ENCODE data around the gene LRIG1.

The LRIG1 gene

GRCh38 chr3:66527246-66527645 lies 26.4 kb upstream of the LRIG1 start:
- Histone ChIP-seq H3K27ac (no peak overlapping the region), H3K4me3 (ENCODE audit: low read depth, low read length) (no peak overlapping the region), H3K36me3 (replicated peaks) (no peaks in the 10 kb centered on the region), H3K27me3 (replicated peaks) (no peaks in the 10 kb centered on the region)
- TF ChIP-seq, protein P1, sequence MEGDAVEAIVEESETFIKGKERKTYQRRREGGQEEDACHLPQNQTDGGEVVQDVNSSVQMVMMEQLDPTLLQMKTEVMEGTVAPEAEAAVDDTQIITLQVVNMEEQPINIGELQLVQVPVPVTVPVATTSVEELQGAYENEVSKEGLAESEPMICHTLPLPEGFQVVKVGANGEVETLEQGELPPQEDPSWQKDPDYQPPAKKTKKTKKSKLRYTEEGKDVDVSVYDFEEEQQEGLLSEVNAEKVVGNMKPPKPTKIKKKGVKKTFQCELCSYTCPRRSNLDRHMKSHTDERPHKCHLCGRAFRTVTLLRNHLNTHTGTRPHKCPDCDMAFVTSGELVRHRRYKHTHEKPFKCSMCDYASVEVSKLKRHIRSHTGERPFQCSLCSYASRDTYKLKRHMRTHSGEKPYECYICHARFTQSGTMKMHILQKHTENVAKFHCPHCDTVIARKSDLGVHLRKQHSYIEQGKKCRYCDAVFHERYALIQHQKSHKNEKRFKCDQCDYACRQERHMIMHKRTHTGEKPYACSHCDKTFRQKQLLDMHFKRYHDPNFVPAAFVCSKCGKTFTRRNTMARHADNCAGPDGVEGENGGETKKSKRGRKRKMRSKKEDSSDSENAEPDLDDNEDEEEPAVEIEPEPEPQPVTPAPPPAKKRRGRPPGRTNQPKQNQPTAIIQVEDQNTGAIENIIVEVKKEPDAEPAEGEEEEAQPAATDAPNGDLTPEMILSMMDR (IDR thresholded peaks at IDR 0.05; ENCODE audit: low read depth, low read length, missing control alignments): no peak
- in situ Hi-C loops (cut with HindIII; ENCODE audit: low pct_ligation_motif_present, low sequenced_read_pairs): no loop called here
- no peak for DNase-seq

DNA sequence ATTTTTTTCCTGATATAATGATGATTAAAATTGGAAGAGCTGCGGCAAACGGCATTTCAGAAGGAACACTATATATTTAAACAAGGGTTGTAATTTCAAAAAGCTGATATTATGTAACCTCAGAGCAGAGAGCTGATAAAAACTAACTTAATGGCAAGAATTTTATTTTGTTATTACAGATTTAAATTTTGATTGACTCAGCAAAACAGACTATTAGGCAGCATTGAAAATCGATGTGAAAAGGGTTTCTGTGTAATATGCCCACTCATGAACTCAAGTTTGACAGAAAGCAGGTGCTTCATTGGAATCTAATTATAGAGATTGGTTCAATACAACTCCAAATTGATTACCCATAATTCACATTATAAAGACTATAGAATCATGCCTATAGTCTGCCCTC lies 24.9 kb upstream of the LRIG1 start:
- Histone ChIP-seq H3K4me3 (ENCODE audit: low read depth, low read length) (no peak overlapping the region), H3K36me3 (replicated peaks) (no peaks in the 10 kb centered on the region), H3K27ac (no peak overlapping the region), H3K27me3 (replicated peaks) (no peaks in the 10 kb centered on the region)
- TF ChIP-seq, protein P1 (IDR thresholded peaks at IDR 0.05; ENCODE audit: low read depth, low read length, missing control alignments): no peak
- in situ Hi-C loops (cut with HindIII; ENCODE audit: low pct_ligation_motif_present, low sequenced_read_pairs): no loop called here
- DNase-seq: no peak

- in situ Hi-C loops (cut with HindIII; ENCODE audit: low pct_ligation_motif_present, low sequenced_read_pairs): no loop called here
Observed at GRCh38 chr3:66520724-66521123, 19.9 kb upstream of the LRIG1 start.

DNA sequence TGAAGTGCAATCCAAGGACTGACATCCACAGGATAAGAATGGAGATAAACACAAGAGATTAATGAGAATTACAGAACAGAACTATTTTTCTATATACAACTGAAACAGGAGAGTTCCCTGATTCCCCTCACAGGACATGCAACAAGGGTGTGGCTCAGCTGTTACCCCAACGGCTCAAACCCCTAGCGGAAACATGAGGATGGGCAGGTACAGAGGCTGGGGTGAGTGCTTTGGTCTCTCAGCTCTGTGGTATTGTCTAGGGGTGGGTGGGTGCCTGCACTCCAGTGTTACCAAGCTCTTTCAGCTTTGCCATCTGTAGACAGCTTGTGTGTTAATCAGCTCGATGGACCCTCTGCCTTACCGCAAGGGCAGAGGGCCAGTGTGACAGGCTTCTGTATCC lies 17.8 kb upstream of the LRIG1 start:
- TF ChIP-seq, protein P1 (IDR thresholded peaks at IDR 0.05; ENCODE audit: low read depth, low read length, missing control alignments): no peak
- H3K4me3 ChIP-seq (ENCODE audit: low read depth, low read length): no peak overlapping the region
- no peaks in the 10 kb centered on the region for H3K27me3 ChIP-seq (replicated peaks)
- in situ Hi-C loops (cut with HindIII; ENCODE audit: low pct_ligation_motif_present, low sequenced_read_pairs): no loop called here
- no peak overlapping the region for H3K27ac ChIP-seq
- no peaks in the 10 kb centered on the region for H3K36me3 ChIP-seq (replicated peaks)
- DNase-seq: no peak

More at GRCh38 chr3:66520724-66521123, 19.9 kb upstream of the LRIG1 start:
- Histone ChIP-seq H3K27me3 (replicated peaks) (no peaks in the 10 kb centered on the region), H3K4me3 (ENCODE audit: low read depth, low read length) (no peak overlapping the region), H3K27ac (no peak overlapping the region), H3K36me3 (replicated peaks) (no peaks in the 10 kb centered on the region)
- TF ChIP-seq, protein P1 (IDR thresholded peaks at IDR 0.05; ENCODE audit: low read depth, low read length, missing control alignments): no peak
- DNase-seq: no peak

DNA sequence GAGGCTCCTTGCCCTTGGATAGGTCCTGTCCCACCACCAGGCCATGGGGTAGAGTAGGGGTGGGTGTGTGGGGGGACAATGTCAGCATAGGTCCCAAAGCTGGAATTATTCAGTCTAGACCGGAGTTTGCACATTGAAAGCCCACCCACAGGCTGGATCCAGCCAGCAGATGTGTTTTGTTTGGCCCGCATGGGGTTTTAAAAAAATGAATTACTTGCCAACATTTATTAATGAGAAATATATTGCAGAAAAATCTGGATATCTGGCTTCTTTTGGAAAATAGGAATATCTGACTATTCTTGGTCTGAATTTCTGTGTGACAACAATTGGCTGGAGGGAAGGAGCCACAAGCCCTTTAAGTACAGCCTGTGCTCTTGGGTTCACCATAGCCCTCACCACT lies 17.3 kb upstream of the LRIG1 start:
- Histone ChIP-seq H3K4me3 (ENCODE audit: low read depth, low read length) (no peak overlapping the region), H3K36me3 (replicated peaks) (no peaks in the 10 kb centered on the region), H3K27ac (no peak overlapping the region), H3K27me3 (replicated peaks) (no peaks in the 10 kb centered on the region)
- in situ Hi-C loops (cut with HindIII; ENCODE audit: low pct_ligation_motif_present, low sequenced_read_pairs): no loop called here
- TF ChIP-seq, protein P1 (IDR thresholded peaks at IDR 0.05; ENCODE audit: low read depth, low read length, missing control alignments): no peak
- no peak for DNase-seq

DNA sequence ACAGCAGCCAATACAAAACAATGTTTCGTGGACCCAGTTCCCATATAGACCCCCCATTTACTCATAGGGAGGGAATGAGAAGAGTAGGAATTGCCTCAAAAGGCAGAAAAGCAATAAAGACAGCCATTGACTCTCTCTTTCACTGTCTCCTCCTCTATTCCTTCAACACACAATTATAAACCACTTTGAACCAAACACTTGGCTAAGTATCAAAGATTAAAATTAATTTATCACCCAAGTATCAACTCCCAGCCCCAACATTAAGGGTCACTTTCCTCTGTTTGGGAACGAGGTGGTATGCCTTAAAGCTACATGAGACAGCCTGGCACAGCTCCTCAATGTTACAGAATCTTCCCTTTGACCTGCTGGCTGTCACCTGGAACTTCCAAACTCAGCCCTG lies 16.4 kb upstream of the LRIG1 start:
- TF ChIP-seq, protein P1 (IDR thresholded peaks at IDR 0.05; ENCODE audit: low read depth, low read length, missing control alignments): no peak
- H3K4me3 ChIP-seq (ENCODE audit: low read depth, low read length): no peak overlapping the region
- H3K27me3 ChIP-seq (replicated peaks): no peaks in the 10 kb centered on the region
- no peak for DNase-seq
- H3K27ac ChIP-seq: no peak overlapping the region
- H3K36me3 ChIP-seq (replicated peaks): no peaks in the 10 kb centered on the region
- in situ Hi-C loops (cut with HindIII; ENCODE audit: low pct_ligation_motif_present, low sequenced_read_pairs): no loop called here
